HG03460 (cell line): Measurements from ENCODE around the gene CDH11.

ENCODE experiments used
- ATAC-seq: cut with Tn5 transposase; IDR thresholded peaks from one replicate; pipeline ENCODE4 v1.9.1; 2021; ENCODE audit not compliant: unreplicated experiment

CDH11 gene

DNA sequence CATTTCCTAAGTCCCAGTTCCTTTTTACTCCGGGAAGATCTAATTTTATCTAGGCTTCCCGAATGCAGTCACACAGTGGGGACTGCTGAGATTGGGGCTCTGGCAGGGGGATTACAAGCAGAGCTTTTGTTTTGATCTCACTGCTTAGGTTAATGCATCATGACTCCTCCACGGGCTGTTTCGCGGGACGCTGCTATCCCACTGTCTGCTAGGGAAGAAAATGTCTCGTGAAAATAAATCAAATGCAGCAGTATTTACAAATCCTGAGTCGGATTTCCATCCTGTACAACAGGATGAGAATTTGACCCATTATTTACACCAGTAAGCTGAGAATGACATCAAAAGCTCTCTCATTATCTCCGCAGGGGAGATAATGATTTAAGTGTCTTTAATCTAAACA, 83.8 kb downstream of the CDH11 start:
- ATAC-seq: no peak

DNA sequence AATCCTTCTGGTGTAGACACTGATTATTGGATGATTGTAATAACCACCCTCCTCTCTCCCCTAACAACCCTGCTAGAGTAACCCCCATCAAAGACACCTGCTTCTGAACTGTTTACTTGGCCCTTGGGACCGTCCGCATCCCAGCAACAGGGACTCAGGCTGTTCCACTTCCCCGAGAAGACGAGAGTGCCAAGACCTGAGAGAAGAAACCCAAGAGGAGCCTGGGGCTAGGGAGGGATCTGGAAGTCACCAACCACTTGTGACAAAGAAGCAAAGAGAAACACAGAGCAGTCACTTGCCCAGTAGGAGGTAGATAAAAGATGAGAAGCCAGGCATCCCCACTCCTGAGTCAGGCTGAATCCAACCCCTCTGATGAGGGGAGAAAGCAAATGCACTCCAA, 84.3 kb downstream of the CDH11 start:
- ATAC-seq: no peak

DNA sequence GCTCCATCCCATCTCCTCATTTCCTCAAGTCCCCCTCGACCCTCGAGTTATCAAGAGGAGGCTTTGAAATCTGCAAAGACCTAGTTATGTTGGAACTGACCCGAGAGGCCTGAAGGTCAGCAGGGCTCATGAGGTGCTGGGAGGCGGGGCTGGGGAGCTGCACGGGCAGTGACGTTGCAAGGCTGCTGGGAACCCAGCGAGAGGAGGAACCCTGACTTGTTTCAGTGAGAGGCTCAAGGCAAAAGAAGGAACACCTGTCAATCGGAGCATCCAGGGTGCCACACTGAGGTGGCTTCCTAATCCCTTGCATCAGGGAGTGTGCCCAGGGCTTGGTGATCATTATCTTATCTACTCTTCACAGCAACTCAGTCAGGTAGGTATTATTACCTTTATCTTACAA, 86.9 kb downstream of the CDH11 start:
- no peak for ATAC-seq

DNA sequence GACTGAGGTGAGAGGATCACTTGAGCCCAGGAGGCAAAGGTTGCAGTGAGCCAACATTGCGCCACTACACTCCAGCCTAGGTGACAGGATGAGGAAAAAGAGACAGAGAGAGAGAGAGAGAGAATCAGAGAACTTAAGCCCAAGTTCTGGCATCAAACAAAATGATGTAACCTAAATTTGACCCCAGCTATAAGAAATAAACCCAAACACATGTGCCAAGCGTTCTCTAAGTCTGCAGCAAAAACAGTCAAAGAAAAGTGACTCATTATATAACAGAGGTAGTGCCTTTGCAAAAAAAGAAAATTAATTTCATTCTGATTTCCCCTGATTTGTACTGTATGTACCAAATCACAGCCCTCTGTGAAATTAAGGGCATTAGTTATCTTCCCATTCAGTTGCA, 89.5 kb downstream of the CDH11 start:
- no peak for ATAC-seq

DNA sequence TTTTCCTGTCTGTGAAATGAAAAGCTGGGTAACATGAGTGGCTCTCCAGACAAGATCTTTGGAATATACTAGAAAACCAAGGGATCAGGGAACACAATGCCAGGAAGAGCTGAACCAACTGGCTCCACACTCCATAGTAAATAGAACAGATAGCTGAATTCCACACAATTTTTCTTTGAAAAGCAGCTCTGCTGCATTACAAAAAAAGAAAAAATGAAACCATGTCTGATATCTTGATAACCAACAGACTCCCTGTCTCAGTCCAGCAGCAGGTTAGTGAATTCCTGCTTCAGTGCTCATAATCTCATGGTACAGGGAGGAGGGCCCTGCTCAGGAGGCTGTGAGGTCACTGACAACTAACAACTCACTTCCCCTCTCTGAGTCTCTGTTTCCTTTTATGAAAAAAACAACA, 97.1 kb downstream of the CDH11 start:
- ATAC-seq: no peak

DNA sequence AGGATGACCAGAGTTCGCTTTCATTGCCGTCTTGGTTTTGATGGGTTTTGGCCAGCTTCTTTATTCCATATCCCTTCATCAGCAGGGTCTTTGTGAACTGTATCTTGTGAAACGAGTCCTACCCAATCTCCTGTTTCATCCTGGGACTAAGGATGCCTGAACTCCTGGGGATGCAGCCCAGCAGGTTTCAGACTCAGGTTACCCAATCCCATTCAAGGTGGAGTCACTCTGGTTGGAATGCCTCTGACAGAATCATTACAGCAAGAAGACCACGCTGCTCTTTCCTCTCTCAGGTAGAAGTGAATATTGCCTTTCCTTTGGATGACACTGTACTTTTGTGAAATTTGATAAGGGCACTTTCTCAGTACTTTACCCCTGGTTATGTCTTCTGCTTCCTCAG, 98.1 kb downstream of the CDH11 start:
- no peak for ATAC-seq

DNA sequence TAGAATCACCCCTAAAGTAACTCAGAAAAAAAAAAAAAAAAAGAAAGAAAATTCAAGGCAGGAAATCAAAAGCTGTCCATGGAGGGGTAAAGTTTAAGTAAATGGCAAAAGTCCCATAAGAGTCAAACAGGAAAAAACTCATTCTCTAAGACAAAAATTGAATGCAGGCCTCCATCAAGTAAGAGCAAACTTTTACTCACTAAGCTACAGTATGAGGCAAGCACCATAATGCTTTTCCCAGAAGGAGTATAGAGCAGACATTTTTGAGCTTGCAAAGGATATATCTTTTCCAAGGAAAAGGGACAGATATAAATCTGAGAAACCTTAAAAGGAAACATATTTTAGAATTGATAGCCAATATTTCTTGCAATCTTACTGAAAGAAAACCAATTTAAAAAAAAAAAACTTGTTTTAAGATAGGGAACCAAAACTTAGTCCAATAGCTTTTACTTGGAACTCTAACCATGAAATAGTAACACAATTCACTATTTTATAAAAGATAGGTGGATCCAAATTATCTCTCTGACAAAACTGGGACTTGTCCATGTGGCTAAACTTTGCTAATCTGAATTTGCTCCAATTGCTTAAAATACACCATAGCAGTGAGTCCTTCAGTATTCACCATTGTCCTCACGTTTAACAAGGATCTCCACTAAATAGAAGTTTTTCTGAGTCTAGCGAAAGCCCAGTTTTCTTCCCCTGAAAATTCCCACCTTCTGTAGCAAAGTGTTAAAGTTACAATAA, 99.8 kb downstream of the CDH11 start:
- ATAC-seq: no peak

DNA sequence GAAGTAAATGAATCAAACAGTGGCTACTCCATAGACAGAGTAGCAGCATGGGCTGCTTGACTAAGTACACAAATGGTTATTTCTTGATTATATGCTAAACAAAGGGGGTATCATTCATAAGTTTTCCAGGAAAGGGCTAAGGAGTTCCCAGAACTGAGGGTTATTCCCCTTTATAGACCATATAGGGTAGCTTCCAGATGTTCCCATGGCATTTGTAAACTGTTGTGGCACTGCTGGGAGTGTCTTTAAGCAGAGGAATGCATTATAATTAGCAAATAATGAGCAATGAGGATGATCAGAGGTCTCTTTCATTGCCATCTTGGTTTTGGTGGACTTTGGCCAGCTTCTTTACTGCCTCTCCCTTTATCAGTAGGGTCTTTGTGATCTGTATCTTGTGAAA, 105.1 kb downstream of the CDH11 start:
- no peak for ATAC-seq

DNA sequence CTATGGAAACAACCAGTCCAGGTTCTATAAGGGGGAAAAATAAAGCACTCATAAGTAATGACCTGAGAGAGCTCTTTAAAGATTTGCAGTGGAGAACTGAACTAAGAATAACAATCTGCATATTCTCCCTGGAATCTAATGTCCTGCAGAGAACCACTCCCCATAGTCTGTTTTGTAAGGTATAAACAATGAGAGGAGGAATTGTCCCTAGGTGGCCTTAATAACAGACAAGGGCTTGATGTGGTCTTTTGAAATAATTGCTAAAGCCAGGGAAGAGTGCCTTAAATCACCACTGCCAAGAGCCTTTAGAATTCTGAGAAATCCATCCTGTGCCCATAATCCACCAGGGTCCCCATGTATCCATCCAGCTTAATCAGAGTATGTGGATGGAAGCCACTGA, 106.3 kb downstream of the CDH11 start:
- ATAC-seq: no peak

DNA sequence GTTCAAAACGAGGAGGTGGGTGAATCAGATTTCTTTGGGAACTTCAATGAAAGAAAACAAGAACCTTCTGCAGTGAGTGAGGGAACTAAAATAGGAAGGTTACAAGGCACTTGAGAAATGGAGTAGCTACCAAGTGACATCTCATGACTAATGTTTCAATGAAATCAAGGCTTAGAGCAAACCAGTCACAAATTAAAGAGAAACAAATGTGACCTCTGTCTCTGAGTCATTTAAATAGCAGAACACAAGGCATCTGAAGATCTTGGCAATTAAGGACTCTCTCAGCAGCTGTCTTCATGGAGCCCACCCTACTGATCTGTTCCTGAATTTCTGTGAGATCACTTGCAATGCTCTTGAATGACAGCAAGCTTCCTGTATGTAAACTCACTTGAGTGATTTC, 109.5 kb downstream of the CDH11 start:
- no peak for ATAC-seq

DNA sequence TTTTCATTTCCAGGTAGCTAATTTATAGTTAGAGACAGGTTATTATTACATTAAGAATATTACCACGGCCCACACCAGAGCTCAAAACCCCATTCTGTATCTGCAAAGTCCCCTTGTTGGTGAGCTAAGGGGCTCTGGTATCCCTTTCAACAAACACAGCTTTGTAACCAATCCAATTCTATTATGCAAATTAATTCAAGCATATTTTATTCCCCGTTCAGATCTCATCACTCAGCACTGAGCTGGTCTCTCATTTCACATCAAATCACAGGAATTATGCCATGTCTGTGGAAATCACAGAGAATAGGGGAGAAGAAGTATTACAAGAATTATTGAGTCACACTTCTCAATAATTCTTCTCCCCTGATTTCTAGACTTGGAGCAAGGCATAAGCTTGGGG, 111.7 kb downstream of the CDH11 start:
- ATAC-seq: no peak

DNA sequence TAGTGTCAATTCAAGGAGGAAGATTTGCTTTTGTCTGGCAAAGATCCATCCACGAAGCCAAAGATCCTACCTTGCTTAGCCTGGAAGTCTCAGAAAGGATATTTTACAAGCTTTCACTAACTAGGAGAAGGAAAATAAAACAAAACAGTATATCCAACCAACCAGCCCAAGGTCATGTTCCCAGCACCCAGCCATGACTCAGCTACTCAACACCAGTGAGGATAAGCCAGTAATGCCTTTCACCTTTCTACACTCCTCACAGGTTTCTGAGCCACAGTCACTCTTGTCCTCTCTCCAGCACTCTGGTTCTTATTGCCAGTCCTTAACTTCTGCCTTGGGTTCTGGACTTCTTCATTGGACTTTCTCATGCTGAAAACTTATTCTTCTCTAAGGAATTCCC, 116.2 kb downstream of the CDH11 start:
- no peak for ATAC-seq

DNA sequence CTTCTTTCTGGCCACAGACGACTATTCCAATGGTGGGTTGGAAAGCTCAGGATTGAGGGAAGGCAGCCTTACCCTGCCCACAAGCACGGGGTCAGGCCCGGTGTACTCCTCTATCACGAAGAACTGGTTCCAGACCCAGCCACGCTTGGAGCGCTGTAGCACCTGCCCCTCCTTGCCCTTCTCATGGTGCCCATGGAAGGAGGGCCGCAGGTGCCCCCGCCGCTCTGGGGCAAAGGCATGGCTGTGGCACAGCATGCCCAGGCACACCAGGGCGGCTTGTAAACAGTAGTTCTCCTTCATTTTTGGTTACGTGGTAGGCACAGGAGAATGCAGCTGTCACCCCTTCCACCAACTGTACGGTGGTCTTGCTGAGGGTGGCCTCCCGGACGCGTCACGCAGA, 117.3 kb downstream of the CDH11 start:
- no peak for ATAC-seq

DNA sequence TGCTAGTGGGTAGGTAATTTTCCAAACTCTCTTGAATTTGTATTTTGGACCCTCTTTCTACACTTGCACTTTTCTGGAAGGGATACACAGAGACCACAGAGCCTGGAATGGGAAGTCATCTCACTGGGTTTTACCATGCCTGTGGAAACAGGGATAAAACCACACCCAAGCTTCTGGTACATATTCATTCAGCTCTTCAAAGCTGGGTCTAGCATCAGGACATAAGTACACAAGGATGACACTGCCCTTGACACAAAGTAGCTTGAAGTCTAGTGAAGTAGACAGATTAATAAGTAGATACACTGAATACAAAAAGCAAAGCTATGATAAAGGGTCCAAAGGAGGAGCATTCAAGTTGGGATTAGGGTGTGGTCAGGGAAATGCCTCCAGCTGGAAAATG, 118.2 kb downstream of the CDH11 start:
- no peak for ATAC-seq

DNA sequence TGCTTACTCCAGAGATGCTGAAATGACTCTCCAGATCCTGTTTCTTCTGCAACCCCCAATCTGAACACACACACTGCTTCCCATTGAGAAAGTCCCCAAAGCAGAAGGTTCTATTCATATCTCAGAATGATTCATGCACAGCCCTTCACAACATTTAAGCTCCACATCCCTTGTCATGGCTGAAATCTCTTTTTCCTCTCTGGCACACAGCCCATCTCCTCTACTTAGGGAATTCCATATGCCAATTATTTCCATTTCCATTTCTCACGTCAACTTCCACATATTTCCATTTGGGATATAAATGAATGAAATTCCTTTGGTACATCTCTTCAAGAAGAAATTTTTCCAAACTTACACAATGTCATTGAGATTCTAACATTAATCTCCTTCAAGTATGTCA, 119.6 kb downstream of the CDH11 start:
- no peak for ATAC-seq

DNA sequence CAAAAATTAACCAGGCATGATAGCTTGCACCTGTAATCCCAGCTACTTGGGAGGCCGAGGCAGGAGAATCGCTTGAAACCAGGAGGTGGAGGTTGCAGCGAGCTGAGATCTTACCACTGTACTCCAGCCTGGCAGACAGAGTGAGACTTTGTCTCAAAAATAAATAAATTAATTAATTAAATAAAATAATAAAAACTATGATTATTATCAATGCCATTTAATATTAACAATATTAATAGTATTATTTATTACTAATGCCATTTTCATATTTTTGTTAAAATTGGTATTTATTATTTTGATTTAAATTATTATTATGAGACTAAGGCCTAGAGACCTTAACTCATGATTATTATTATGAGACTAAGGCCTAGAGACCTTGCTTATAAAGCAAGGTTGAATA, 121.2 kb downstream of the CDH11 start:
- ATAC-seq: no peak

DNA sequence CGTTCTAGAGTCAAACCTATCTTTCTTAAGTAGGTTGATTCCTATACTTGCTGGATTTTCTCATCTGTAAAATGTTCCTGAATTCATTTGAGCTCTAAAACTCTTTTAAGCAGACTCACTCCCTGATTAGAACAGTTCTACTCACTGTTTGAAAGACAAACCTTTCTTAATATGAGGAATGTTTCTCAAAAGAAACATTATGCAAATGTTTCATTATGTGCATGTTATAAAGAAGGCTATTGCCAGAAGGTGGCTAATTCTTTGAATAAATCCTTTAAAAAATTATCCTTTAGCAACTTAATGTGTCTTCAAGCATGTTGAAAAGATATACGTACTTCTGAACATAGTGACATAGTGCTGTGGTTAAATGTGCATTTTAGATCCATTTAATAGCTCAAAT, 124.1 kb downstream of the CDH11 start:
- ATAC-seq: no peak

DNA sequence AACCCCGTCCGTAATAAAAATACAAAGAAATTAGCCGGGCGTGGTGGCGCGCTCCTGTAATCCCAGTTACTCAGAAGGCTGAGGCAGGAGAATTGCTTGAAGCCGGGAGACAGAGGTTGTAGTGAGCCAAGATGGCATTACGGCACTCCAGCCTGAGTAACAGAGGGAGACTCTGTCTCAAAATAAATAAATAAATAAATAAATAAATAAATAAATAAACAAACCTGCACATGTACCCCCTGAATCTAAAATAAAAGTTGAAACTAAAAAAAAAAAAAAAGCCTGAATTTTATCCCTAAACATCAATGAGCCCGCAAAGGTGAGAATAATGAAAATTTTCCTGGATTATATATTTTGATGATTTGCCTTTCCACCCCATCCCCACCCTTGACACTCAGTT, 124.7 kb downstream of the CDH11 start:
- no peak for ATAC-seq

DNA sequence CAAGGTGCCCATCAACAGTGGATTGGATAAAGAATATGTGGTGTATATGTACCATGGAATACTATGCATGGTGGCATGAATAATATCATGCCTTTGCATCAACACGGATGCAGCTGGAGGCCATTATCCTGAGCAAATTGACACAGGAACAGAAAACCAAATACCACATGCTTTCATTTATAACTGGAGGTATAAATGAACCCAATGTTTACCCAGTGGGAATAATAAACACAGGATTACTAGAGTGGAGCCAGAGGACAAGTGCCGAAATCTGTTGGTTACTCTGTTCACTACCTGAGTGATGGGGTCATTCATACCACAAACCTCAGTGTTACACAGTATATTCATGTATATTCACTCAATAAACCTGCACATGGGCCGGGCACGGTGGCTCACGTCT, 125.2 kb downstream of the CDH11 start:
- no peak for ATAC-seq

DNA sequence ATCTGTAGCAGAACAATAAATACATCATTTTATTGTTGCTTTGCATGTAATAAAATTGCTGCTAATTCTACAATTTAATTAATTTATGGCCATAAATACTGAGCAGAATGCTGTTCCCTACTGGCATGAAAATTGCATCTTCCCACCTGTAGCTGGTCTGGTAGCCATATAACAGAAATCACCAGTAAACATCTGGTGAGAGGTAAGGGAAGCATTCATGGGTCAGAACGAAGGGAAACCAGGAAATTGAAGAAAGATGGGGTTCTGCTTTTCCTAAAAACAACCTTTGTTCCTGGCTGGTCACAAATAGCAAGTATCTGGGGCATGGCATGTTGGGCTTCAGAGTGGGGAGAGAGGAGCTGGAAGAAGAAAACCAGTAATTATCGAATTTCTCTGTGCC, 128.4 kb downstream of the CDH11 start:
- ATAC-seq: no peak

DNA sequence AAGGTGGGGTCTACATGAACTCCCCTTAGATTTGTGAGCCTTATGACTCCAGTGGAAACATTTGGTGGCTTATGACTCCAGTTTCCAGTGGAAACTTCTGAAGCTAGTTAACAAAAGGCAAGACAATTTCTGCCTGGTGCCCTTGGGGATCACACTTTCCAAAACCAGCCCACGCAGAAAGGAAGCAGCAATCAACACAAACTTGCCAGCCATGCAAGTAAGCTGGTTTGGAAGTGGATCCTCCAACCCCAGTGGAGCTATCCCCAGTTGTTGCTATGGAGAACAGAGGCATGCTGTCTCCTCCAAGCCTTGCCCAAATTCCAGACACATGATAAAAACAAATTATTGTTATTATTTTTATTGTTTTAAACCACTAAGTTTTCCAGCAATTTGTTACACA, 130.9 kb downstream of the CDH11 start:
- no peak for ATAC-seq

DNA sequence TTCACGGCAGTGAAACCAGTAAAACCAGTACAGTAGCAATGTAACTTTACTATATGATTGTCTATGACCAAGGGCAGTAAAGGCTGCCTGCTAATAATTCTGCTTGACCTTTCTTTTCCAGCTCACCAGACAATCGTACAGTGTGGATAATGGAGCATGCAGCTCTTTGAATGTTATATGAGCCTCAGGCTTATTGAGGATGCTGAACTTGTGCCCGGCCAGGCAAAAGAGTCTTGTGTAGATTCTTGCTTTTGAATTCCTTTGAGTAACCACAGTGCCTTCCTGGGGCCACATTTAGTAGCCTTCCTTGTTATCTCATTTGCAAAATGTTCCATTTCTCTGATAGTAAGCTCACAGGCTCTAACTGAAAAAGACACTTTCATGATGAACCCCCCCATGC, 131.8 kb downstream of the CDH11 start:
- no peak for ATAC-seq

DNA sequence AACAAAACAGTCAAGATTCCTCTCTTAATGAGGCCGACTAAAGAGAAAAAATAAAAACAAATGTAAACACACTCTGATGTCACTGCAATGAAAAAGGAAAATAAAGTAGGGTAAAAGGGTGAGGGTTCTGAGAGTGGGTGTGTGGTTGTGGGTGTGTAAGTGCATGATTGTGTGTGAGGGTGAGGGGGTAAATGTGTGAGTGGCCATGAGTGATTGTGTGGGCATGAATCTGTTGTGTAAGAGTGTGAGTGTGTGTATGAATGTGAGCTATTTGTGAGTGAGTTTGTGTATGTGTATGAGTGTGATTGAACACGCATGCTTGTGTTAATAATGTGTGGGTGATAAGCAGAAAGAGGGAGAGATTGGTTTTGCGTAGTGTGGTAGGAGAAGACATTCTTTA, 132.8 kb downstream of the CDH11 start:
- ATAC-seq: no peak

DNA sequence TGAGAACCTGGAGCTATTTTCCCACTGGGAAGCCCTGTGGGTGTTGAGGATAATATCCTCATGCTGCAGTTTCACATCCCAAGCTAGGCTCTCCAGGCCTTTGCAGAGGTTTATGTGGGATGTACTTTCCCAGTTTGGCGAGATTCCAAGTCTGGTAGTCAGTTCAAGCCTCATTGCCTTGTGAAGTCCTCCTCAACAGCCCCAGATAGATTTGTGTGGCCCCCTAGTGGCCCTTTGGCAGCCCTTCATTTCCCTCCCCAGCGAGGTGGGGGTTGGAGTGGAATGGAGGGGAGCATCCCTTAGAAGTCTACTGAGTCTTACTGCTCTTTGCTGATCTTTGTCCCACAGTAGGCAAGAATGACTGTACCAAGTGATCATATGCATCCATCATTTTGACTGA, 137.9 kb downstream of the CDH11 start:
- no peak for ATAC-seq
